NCI-H2081 treated with DMSO at 0.1 percent for 48 hours (cell line): ENCODE results near the gene MYO1D.

ENCODE experiments used
- DNase-seq: peaks from one replicate; lab custom pipeline; 2025; lab: John Stamatoyannopoulos, UW

MYO1D gene

DNA sequence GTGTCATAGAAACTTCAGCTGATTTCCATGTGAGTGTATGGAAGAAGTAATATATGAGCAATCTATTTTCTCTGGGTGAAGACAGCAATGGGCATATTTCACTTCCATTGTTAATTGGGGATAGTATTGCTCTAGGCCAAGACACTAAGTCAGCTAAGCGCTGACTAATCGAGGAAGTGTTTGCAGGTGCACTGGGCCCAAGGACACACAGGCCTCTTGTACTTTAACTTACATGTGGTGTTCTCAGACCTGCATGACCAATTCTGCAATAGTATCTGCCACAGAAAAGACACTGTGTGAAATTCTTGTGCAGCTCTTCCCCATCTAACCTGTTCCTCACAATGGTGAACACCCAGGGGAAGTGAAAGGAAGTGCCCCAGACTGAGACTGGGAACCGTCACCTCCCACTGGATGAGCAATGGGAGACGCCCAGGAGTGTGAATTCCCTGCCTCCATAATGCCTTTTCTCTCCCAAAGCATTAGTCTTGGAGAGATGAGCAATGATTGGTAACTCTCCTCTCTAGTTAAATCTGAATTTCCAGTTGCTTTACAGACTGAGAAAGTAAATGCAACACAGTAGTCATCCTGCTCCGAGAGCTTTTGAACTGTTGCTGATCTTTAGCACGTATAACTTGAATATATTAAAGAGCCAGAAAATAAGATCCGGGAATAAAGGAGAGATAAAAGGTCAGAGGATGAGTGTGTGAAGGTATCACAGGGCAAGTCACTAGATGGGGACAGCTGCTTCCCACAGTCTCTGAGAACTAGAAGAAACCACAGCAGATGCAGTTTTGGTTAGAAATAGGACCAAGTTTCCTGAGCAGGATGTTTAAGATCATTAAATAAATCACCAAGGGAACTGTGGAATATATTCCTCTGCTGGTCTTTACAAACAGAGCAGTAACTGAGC lies 307.5 kb downstream of the MYO1D start:
- DNase-seq: no peak

DNA sequence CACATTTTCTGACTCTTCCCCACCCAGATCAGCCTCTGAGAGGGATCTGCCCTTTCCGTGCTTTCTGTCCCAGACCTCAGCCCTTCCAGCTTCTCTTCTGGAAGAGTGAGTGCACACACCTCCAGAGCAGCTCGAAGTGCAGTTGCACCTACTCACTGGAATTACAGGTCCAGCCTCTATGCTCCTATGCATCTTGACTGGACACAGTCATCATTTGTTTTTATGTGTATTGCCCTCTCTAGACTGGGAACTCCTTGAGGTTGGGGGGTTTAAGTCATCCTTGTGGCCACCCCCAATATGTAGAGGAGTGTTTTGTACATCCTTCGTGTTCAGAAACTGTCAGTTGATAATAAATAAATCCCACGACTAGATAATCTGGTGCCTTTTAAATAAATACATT lies 308.2 kb downstream of the MYO1D start:
- no peak for DNase-seq

DNA sequence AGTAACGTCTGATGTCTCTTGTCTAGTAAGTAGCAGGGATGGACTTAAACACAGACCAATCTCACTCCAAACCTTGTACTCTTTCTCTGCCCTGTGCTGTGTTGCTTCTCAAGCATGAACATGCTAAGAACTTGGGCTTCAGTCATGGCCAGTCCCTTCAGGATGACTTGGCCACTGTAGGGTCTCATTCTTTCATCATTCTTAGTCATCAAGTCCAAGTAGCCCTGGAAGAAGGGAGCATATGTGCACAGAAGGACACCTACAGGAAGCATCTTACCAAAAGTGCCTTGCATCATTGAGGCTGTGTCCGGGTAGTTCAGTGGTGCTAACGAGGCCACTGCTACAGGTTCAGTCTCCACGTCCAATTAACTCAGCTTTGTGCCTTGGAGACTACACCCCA lies 309.4 kb downstream of the MYO1D start:
- DNase-seq: no peak

DNA sequence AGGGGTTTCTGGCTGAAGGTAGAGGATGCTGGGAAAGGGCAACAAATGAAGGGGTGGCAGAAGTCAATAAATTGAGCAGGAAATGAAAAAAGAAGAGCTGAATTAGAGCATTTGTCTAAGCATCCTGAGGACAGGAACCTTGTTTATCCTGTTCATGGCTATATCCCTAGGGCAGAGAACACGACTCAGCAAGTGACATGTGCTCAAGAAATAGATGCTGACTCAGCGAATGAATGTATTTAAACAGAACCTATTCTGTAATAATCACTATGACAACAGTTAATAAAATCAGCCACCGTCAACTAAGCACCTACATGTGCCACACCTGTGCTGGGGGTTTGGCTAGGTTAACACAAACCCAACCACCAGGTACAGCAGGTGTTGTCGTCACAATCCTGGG lies 309.8 kb downstream of the MYO1D start:
- no peak for DNase-seq

DNA sequence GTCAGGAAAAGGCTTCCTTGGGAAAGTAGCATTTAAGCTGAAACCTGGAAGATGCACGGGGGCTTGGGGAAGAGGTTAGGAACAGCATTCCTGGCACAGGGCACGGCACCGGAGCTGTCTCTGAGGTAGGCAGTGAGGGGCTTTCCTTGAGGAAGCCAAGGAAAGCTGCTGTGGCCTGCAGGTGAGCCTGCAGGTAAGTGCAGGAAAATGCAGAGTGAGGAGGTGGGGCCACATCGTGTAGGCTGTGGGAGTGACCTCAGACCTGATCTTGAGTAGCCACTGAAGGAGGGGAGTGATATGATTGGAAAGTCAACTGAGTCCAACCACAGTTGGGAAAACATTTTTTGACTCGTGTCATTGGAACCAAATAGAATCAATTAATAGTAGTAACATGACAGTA lies 310.6 kb downstream of the MYO1D start:
- DNase-seq: no peak

DNA sequence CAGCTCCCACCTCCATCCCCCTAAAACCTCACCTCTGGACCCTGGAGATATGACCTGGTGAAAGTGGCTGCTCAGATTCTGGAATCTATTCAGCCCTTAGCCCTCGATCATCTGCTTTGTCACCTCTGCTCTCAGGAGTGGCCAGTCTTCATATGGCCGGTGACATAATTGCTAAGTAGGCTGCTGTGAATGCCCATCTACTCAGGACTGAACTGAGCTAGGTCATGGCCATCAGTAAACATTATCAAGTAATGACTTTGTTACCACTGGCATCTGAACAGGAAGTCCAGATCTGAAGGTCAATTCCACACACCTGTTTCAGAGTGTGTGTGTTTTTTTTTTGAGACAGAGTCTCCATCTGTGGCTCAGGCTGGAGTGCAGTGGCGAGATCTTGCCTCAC lies 311.5 kb downstream of the MYO1D start:
- DNase-seq: no peak

DNA sequence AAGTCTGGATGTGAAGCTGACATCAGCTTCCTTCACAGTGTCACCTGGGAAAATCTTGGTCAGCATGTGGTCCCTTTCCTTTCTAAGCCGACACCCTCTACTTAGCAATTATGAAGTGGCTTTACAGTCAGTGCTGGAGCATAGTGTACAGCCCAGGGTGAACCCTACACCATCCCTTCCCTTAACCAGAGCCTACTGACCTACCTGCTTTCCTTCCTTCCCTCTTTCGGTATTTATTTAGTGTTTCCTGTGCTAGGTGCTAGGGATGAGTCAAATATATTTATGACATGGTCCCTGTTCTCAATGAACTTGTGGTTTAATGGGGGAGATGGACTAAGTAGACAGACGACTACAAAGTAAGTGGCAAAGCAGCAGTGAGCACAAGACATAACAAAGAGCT lies 312.6 kb downstream of the MYO1D start:
- DNase-seq: no peak

DNA sequence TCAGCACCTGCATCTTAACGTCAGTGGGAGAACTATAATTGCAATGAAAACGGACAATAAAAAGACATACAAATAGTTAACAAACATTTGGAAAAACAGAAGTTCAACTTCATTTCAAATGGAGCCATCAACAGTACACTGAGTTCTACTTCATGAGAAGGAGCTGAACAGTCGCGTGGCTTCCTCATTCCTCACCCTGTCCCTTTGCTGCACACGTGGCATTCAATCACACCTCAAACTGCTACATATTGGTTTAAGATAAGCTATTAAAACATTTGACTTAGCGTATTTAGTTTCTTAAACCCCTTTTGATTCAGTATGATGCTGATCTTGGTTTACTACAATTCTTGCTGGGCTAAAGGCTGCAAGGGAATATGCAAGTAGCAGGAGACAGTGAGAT lies 313.3 kb downstream of the MYO1D start:
- no peak for DNase-seq

DNA sequence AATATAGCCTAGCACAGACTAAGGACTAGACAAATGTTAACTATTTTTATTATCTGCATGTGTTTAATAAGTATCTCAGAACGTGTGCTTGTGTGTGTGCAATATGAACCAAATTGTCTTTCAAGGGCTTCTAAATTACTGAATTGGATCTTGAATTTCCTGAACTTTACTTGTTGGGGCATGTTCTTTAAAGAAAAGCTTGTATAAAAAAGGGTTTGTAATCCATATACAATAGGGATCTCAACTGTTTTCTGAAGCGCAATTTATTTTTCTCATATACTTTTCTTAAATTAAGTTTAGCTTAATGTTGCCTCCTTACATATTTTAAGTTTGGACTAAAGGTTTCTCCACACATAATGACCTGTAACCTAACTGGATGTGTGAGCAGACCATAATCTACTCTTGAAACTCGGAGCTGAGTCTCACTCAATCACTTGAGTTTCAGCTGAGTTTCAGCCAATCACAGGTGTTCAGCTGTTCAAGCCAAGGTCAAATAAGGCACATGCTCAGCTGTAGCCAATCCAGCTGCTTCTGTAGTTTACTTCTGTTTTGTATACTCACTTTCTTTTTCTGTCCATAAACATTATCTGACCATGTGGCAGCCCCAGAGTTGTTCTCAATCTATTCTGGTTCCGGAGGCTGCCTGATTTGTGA lies 317.8 kb downstream of the MYO1D start:
- DNase-seq: no peak

DNA sequence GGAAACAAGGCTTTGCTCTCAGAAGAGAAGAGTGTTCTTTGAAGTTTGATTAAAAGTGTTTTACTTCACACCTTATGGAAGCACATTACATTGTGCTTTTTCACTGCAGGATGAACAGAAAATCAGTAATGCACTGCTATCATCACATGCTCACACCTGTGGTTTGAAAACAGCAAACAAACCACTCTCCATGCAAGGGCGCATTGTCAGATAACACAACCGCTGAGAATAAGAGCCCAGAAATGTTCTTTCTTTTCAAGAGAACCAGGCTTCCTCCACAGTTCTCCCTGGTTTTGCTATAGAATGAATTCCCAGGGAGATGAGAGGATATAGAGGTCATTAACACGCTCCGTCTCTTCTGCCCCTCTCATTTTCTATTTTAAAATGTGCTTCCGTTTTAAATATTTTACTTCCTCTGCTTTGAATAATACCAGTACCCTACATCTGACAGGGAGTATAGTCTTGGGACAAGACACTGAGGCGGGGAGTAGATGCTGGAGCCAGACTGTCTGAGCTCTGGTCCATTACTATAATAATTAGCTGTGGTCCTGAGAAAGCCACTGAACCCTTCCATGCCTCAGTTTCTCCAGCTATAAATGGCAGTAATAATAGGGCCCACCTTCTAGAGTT lies 318.5 kb downstream of the MYO1D start:
- no peak for DNase-seq

DNA sequence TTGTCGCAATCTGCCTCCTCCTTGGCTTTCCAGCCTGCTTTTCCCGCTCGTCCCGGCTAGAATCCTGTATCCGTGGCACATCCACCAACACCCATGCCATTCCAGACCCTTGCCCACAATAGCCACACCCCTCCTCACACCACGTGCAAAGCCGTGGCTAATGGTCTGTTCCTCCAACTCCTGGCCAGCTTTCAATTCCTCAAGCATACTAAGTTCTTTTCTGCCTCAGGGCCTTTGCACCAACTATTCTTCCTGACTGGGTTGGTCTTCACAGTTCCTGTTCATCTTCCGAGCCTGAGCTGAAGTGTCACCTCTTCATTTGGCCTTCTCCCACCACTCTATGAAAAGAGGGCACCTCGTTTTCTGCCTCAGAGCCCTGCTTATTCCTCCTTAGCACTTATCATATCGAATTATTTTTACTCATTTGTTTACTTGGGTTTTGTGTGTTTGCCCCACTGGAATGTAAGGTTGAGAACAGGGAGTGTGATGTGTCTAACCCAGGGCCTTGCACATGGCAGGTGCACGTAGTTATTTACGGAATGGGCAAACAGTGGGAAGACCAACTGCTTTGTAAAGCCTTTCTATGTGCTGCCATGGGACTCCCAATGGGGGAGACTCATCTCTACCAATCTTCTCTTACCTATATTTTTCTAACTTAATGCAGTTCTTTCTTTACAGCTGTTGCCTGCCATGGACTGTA lies 321.2 kb downstream of the MYO1D start:
- no peak for DNase-seq

DNA sequence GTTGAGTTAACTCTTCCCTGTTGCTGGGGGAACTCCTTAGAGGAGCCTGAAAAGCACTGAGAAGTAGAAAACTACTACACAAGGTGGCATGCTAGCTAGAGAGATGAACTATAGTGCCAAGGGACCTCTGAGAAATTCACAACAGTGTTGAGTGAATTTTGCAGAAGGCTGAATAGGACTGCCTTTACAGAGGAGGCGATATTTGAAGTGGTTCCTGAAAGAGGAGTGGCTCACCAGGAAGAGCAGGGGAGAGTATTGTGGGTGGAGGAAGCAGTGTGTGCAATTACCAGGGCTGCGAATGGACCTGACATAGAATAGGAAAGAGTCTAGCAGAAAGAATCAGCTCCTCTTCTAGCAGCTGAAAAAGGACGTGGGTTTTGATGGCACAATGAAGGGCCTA lies 323.8 kb downstream of the MYO1D start:
- DNase-seq: no peak

DNA sequence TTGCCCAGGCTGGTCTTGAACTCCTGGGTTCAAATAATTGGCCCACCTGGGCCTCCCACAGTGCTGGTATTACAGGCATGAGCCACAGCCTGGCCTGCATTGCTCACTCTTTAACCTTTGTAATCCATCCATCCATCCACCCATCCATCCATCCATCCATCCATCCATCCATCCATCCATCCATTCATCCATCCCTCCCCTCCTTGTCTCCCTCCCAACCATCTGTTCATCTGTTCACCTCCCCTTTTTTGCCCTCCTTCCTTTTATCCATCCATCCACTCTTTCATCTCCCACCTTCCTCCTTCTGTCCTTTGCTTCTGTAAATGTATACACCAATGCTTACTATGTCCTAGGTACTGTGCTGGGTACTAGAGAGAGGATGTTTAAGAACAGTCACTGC lies 324.6 kb downstream of the MYO1D start:
- DNase-seq: no peak

DNA sequence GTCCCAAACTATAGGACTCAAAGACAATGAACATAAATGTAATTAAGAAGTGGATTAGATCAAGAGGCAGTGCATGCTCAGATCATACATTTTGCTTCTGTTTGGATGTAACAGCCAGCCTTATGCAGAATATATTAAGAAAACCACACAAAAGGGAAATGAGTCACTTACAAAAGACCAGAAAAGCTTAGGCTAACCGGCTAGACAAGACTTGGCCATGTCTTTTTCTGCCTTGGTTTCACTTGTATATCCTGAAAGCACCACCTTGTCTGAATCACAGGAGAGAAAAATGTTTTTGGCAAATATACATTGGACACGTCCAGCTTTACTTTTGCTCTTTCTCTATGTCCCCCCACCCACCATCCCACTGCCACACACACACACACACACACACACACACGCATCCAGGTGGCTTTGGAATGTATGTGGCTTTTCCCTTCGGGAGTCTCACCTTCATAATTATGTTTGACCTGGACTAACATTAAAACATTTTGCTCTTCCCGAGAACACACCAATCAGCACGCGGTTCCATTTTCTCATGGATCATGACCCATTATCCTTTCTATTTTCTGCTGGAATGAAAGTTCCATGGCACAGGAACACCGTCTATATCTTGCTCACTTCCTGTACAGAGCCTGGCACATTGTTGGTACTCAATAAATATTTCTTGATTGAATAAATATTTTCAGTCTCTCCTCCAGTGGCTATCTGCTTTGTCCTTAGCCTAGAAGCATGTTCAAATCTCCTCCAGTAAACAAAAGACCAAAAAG lies 325.6 kb downstream of the MYO1D start:
- no peak for DNase-seq

DNA sequence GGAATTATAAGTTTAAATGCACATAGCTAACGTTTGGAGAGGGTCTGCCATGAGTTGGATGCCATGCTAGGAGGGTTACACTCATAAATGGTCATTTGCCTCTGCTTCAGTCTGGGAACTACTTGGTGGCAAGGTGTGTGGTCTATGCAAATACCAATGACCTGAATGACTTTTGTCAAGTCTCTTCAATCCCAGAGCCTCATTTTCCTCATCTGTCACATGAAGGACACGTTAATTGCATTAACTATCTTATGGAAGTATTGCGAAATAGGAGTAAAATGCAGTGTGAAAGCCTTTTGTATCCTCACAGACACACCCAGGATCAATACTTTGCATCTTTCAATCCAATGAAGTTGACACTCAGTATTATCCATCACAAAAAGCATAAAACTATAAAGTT lies 327.4 kb downstream of the MYO1D start:
- no peak for DNase-seq

DNA sequence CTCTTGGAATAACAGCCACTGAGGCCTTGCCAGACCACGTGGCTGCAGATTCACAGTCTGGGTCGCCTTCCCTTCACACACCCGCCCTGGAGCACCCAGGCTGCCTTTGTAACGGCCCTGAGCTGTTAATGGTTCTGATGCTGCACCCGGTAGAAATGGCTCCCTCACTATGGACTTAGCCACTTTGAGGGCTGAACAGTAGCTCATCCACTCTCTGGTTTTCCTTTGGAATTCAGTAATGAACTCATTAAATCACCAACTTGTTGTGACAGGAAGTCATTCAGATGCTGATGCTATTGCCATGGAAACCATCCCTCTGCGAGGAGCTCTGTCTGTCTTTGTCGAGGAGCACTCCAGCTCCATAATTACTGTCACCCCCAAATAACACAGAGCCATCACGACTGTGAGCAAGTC lies 330.9 kb downstream of the MYO1D start:
- no peak for DNase-seq

DNA sequence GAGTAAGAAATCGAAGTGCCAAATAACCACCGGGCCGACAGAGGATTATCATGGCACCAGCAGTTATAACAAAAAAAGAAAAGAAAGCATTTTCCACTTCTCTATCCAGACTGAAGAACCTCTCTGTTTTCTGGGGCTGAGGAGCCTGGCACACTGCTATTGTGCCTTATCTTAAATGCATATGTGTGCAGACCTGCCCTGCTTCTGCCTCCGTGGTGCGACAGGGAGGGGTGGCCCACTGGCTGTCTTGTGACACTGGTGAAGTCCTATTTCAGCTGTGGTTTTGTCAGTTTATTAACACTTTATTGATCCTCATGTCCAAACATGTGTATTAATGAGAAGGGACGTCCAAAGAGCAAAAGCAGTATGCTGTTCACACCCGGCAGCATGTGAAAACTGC lies 334.7 kb downstream of the MYO1D start:
- no peak for DNase-seq

DNA sequence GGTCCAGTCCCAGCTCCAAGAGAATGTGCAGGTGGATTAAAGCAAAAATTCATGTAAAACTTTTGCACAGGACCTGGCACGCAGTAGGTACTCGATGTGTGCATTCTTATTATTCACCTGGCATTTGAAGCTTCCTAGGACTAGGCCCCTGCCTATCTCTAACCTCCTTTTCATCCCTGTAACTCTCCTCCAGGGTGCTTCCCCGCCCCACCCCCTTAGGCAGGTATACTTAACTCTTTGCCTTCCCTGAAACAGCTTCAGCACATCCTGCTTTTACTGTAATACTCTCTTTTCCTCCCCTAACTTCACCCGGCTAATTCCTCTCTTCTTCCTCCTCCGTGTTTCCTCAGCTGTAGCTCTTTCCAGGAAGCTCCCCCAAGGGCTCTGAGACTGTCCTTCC lies 335.3 kb downstream of the MYO1D start:
- no peak for DNase-seq

DNA sequence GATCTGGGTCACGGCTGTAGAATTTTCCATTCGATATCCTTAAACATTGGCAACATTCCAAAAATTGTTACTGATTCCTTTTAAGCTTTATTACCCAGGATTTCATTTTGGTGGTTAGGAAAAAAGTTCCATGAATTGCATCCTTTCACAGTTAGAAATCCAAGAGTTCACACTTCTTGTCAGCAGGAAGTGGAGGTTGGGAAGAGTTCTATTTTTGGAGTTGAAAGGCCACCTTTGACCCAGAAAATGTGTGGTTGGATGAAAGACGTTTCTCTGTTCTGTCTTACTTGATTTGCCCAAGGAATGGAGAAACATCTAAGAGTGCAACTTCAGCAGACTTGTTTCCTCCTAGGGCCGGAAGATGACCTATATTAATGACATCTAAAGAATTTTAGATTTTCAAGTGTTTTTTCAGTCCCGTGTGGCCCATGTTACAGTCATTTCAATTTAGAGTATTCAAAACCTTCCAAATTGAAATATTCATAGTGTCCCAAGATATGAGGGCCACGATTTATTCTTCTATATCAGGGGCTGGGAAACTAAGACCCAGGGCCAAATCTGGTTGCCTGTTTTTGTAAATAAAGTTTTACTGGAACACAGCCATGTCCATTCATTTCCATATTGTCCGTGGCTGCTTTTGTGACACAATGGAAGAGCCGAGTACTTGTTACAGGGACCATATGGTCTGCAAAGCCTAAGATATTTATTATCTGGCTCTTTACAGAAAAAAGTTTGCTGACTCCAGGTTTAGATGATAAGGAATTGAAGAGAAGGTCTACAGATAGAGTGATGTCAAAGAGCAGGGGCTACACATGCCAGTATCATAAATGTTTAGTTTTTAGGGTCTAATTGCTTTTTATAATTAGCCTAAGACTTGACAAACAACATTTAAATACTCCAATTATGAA lies 339.9 kb downstream of the MYO1D start:
- no peak for DNase-seq

DNA sequence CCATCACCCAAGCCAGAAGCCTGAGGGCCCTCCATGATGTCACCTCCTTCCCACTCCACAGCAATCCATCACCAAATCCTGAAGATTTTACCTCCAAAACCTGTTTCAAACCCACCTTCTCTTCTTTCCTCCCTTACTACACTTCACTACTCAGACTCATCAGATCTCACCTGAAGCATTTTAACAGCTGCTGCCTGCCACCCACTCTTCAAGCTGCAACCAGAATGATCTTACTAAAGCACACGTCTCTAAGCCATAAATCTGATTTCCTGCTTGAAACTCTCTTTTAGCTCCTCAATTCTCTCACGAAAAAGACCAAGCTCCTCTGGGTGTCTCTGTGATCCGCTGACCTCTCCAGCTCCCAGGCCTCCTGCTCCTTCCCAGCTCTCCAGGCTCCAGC lies 343.6 kb downstream of the MYO1D start:
- no peak for DNase-seq

DNA sequence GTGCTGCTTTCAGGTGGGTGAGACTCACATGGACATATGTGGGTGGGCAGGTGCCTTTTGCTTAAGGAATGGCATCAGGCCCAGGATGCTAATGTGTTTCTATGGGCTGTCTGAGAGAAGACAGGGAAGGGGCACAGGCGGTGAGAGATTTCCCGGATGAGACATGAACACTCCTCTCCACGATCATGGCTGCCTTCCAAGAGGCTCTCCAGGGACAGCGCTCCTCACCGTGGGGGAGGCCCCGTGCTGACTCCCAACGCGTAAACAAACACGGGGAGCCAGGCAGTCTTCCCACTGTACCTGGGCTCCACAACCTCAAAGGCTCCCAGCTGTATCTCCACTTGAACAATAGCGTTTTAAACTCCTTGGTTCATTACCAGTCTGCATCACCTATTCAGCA lies 347.3 kb downstream of the MYO1D start:
- DNase-seq: peak; percentile 17
